Cardiac ventricle fibroblast (primary cell): ENCODE measurements around the gene AGTR1. TPM values are rescaled to one million over a fixed set of nuclear protein-coding genes. Genes with fewer than 3 reads are reported as not detected.

Experiments
- total RNA-seq: library from RNA; depleted of rRNA; stranded (reverse); fragments of >200 nt; gene quantifications from 2 replicates; pipeline ENCODE4 v1.2.3, GENCODE V29; 2015

AGTR1 gene
- total RNA-seq: 19.3 and 20.5 TPM in 2 replicates

DNA sequence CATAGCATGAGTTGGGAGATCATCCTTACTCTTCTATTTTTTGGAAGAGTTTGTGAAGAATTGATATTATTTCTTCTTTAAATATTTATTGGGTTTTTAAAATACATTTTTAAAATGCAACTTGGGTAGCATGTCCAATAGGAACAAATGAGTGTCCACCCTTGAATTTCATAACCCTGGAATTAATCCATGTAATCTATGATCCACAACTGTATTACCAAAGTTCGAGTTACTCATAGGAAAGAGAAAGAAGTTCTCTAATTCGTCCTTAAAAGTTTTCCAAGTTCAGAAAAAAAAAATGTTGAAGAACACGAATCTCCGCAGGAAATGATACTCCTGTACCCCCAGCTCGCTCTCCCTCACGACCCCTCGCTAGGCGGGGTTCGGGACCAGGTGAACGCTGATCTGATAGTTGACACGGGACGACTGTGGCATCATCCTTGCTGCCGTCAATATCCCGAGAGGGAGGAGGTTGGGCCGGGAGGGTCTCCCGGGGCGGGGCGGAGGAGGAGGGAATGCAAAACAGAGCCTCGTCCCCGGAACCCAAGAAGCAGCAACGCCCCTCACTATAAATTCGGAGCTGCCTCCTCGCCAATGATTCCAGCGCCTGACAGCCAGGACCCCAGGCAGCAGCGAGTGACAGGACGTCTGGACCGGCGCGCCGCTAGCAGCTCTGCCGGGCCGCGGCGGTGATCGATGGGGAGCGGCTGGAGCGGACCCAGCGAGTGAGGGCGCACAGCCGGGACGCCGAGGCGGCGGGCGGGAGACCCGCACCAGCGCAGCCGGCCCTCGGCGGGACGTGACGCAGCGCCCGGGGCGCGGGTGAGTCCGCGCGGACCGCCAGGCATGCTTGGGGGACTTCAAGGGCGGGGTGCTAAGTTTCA, at the start of gene AGTR1:
TSS of gene AGTR1 (plus strand) at position 598 of the 884 bp plus-strand sequence. CDS start 43,133 bp downstream, outside the sequence.

Other genes starting within 250 kb of the AGTR1 start
- gene CPB1, start 129.9 kb downstream of the AGTR1 start, total RNA-seq: not detected in 2 replicates
- gene CPA3, start 167.4 kb downstream of the AGTR1 start, total RNA-seq: not detected in 2 replicates